NCI-H2107 treated with DMSO at 0.1 percent for 48 hours (cell line): ENCODE data around the gene CXXC1.
A peak's percentile ranks its signal among the peaks of the same experiment; 100 is the strongest.
"Not testable (repeated sequence)": the region's sequence is repeated elsewhere in the genome, so short reads cannot be mapped to it uniquely, and the experiment has no call there.

ENCODE experiments used
- DNase-seq: peaks from one replicate; lab custom pipeline; 2025; ENCODE audit not compliant: unreplicated experiment; lab: John Stamatoyannopoulos, UW

Gene CXXC1

GRCh38 chr18:50298443-50299284 lies 11.2 kb upstream of the CXXC1 start:
- DNase-seq: no peak

GRCh38 chr18:50297621-50298442 lies 10.3 kb upstream of the CXXC1 start:
- DNase-seq: no peak

- no peak for DNase-seq
Measured at GRCh38 chr18:50293039-50293438, 5.5 kb upstream of the CXXC1 start.

GRCh38 chr18:50289108-50289443 lies 1.6 kb upstream of the CXXC1 start:
- DNase-seq: no peak

- not testable (repeated sequence) for DNase-seq
Measured at GRCh38 chr18:50288348-50289107, 1.0 kb upstream of the CXXC1 start.

GRCh38 chr18:50287028-50287440 lies 458 bp downstream of the CXXC1 start:
- no peak for DNase-seq

GRCh38 chr18:50286391-50287027 lies 983 bp downstream of the CXXC1 start:
- no peak for DNase-seq

GRCh38 chr18:50285631-50286321 lies 1.7 kb downstream of the CXXC1 start:
- no peak for DNase-seq

- DNase-seq: no peak
Measured at GRCh38 chr18:50285071-50285470, 2.4 kb downstream of the CXXC1 start.

GRCh38 chr18:50284255-50284885 lies 3.1 kb downstream of the CXXC1 start:
- no peak for DNase-seq

GRCh38 chr18:50283469-50284209 lies 3.9 kb downstream of the CXXC1 start:
- DNase-seq: no peak

- no peak for DNase-seq
Measured at GRCh38 chr18:50282521-50283335, 4.8 kb downstream of the CXXC1 start.

- no peak for DNase-seq
Measured at GRCh38 chr18:50281972-50282520, 5.4 kb downstream of the CXXC1 start.

- peak; percentile 96 for DNase-seq
Measured at GRCh38 chr18:50281295-50281971, 6.1 kb downstream of the CXXC1 start, which contains the start of gene MBD1. MBD1 (minus strand) TSS chr18:50281523; CDS start chr18:50279992, 1,531 bp downstream.

GRCh38 chr18:50280707-50281294 lies 6.7 kb downstream of the CXXC1 start:
- no peak for DNase-seq

- DNase-seq: no peak
Measured at GRCh38 chr18:50279752-50280151, 7.7 kb downstream of the CXXC1 start.

- no peak for DNase-seq
Measured at GRCh38 chr18:50277942-50278341, 9.6 kb downstream of the CXXC1 start.
